Measurements from ENCODE around the gene DUOX2. TPM values are rescaled to one million over a fixed set of nuclear protein-coding genes. Genes with fewer than 3 reads are reported as not detected.
"Not testable (repeated sequence)": the region's sequence is repeated elsewhere in the genome, so short reads cannot be mapped to it uniquely, and the experiment has no call there.

The DUOX2 gene
- total RNA-seq, 1 experiment from 2014 or later, result 0.08 TPM

GRCh38 chr15:45120081-45120972, 6.4 kb upstream of the DUOX2 start:
- no peak for DNase-seq (ENCODE audit: low spot score)

DNA sequence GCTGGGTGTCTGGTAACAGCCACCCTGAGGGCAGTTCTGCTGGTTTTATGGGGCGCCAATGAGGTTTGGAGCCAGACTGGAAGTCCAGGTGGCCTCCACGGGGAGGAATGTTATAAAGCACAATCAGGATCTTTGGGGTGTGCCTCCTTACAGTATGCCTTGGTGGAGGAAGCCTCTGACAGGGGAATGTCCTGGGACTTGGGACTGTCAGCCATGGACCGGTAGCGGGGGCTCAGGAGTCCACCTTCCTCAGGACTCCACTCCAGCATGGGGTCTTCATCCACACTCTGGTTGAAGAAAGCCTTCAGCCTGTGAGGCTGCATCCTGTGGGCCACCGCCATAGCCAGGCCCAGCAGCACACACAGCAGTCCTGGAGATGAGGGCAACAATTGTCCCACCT, 5.0 kb upstream of the DUOX2 start:
- DNase-seq (ENCODE audit: low spot score), result no peak

- peak; percentile 95 for DNase-seq (ENCODE audit: low spot score)
Measured at GRCh38 chr15:45118131-45118588, 4.2 kb upstream of the DUOX2 start.

GRCh38 chr15:45117308-45118130, 3.5 kb upstream of the DUOX2 start:
- no peak for DNase-seq (ENCODE audit: low spot score)

GRCh38 chr15:45116482-45117307, 2.7 kb upstream of the DUOX2 start:
- no peak for DNase-seq (ENCODE audit: low spot score)

DNA sequence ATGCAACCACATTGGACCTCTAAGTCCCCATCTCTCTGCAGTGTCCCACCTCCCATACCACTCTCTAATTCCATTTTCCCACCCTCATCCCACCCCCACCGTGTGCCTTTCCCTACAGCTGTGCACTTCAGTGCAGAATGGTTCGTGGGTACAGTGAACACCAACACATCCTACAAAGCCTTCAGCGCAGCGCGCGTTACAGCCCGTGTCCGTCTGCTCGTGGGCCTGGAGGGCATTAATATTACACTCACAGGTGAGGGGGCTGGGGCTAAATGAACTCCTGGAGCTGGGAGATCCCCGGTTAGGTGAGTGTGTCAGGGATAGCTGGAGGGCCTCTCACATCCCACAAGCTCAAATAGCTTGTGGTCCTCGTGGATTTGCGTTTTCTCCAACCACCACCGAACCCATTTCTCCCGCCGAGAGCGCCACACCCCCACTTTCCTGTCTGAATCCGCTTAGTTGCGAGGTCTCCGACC, 2.1 kb upstream of the DUOX2 start:
- no peak for DNase-seq (ENCODE audit: low spot score)

- no peak for DNase-seq (ENCODE audit: low spot score)
Measured at GRCh38 chr15:45115312-45115820, 1.4 kb upstream of the DUOX2 start.

DNA sequence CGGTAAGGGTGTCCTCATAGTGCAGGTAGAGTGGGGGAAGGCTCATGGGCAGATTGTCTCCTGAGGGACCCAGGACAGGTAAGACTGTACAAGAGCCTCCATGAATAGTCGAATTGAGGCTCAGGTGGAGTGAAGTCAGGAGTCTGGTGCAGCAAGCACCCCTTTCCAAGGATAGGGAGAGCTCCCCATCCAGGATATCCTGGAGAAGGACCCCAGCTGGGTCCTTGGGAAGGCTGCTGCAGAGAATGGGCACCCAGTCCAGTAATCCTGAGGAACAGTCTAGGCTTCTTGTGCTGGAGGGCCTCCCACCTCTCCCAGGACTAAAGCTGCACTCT, 746 bp upstream of the DUOX2 start:
- DNase-seq (ENCODE audit: low spot score), result no peak

DNA sequence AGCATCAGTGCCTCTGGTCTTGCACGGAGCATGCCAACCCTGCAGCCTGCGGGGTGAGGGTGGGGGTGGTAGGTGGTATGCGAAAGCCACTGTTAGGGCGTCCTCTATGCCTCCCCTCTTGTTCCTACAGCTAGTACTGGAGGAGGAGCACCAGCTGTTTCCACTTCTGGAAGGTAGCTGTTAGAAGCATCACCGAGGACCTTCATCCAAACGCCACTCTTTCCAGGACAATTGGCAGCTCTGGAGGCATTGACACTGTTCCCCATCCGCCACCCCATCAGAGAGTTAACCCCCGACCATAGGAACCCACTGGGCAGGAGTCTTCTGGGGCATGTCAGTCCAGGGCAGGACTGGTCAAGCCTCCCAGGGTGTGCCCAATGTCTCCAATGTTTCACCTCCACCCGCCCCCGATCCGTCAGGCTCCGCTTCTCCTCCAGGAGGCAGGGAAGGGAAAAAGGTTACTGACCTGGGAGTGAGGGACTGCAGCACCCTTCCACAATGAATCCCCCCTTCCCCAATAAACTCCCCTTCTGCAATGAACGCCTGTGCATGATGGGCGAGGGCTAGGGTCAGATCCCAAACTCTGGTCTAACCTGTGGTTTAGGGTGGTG, 487 bp downstream of the DUOX2 start:
- no peak for DNase-seq (ENCODE audit: low spot score)

- DNase-seq (ENCODE audit: low spot score), result no peak
Measured at GRCh38 chr15:45112591-45113379, 1.2 kb downstream of the DUOX2 start.

DNA sequence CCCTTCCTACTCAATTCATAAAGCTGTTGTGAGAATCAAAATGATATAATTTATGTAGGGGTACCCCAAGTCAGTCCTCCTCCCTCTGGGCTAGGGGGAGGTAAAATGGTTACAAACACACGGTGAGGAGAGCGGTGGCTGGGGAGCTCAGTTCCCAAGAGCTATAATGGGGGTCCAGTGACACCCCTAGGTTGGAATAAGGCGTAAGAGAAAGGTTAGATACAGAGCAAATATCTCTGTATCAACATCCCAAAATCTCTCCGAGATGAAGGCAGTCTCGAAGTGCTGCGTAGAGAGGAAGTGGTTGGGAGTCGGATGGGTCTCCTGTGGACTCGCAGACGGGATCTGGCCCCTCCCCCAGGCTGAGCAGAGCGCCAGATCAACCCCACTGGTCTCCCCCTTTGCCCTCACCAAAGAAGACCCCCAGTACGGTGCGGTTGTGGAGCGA, 1.8 kb downstream of the DUOX2 start:
- no peak for DNase-seq (ENCODE audit: low spot score)

GRCh38 chr15:45111390-45112142, 2.4 kb downstream of the DUOX2 start:
- DNase-seq (ENCODE audit: low spot score), result no peak

DNA sequence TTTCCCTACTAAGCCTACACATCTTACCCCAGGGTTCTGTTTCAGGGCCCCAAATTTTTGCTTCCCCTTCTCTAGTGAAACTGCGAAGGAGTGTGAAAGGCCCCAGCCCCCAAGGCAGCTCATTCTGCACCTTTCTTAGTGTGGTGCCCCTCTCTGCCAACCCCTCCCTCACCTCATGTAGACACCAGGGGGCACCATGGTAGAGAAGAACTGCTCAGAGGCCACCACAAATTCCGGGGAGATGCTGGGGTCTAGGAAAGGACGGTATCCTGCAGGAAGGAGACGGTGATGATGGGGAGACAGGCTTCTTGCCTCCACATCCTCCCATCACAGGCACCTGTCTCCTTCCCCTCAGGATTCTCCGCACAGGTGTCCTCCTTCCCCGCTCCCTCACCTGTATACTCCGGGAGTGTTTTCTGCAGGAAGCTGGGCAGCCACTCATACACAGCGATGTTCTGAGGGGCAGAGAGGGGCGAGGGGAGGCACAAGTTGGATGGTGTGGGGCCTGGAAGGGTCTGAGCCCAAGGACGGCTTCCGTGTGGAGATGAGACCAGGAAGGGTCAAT, 3.6 kb downstream of the DUOX2 start:
- no peak for DNase-seq (ENCODE audit: low spot score)

DNA sequence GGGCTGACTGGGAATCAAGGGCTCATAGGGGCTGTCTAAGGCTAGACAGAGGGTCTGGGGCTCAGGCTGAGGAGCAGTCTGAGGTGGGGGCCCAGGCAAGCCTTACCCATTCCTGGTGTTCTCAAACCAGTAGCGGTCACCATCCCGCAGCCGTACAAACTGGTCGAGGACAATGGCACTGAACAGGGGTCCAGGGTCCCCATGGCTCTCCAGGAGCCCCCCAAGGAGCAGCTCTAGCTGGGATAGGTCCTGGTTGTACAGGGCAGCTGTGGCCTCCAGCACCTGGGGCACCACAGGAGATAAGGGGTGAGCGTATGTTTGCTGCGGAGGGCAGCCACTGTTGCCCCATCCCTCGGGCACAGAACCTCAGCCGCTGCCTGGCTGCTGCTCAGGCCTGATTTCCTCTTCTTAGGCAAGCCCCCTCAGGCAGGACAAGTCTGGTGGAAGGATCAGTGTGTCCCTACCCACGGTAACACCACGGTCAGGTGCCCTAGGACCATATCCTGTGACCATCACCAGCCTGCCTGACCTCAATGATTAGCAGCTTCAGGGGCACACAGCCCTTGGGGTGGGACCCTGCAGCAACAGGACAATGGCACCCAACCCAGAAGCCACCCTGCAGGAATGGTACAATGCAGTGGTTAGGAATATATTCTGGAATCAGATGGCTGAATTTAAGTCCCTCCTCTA, 5.9 kb downstream of the DUOX2 start:
- DNase-seq (ENCODE audit: low spot score), result no peak

DNA sequence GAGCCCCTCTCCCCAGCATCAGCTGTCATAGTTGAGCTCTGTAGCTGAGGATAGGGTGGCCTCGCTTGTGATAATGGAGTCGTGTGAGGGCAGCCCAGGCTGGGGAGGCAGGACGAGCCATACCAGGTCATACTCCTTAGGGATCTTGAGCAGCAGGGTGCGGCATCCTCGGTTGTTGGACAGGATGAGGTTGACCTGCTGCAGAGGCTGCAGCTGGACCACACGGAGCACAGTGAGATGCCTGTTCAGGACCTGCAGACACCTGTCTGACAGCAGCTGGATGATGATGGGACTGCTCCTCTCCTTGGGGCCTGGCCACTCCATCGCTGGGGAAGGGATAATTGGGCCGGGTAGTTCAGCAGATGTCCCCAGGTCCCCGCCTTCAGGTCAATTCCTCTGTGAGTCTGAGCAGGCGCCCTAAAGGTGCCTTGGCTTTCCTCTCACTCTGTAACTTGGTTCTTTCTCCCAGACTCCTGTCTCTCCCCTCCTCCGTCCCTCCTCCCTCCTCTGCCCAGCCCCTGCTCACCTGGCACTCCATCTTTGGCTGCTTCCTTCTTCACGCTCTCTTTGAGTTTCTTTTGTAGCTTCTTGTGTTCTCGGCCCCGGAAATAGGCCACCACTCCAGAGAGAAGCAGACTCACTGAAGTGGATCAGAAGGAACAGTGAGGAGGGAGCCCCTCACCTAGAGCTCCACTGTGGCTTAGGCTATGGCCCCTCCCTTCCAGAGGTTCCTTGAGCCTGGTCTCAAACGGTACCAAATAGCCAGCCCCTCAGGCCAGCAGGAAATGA, 7.8 kb downstream of the DUOX2 start:
- DNase-seq (ENCODE audit: low spot score), result no peak

- no peak for DNase-seq (ENCODE audit: low spot score)
Measured at GRCh38 chr15:45105586-45105985, 8.4 kb downstream of the DUOX2 start.

- not testable (repeated sequence) for DNase-seq (ENCODE audit: low spot score)
Measured at GRCh38 chr15:45104170-45104569, 9.8 kb downstream of the DUOX2 start.

- no peak for DNase-seq (ENCODE audit: low spot score)
Measured at GRCh38 chr15:45102226-45102625, 11.7 kb downstream of the DUOX2 start.

Data from HT-29 (cell line).